Uterus (tissue), 2 donors: Measurements from ENCODE around the gene EGLN3.

Source experiments
- POLR2A ChIP-seq, 2 donors: fragments of 450-650 bp; IDR thresholded peaks; one replicate each; pipeline ENCODE4 v1.6.1; 2016; ENCODE audit warnings: antibody characterized with exemption in 2 of 2, mild to moderate bottlenecking in 1 of 2, moderate library complexity in 1 of 2
- TF ChIP-seq, protein P1 (sequence below), 4 experiments: fragments of 200-600 bp in 2 of 4; fragments of 450-650 bp in 2 of 4; sonication (generic) in 2 of 4; IDR thresholded peaks; one replicate each; pipeline ENCODE4 v1.5.1; 2016 to 2019; ENCODE audit warnings: antibody characterized with exemption in 4 of 4, mild to moderate bottlenecking in 2 of 4, moderate library complexity in 1 of 4

DNA sequence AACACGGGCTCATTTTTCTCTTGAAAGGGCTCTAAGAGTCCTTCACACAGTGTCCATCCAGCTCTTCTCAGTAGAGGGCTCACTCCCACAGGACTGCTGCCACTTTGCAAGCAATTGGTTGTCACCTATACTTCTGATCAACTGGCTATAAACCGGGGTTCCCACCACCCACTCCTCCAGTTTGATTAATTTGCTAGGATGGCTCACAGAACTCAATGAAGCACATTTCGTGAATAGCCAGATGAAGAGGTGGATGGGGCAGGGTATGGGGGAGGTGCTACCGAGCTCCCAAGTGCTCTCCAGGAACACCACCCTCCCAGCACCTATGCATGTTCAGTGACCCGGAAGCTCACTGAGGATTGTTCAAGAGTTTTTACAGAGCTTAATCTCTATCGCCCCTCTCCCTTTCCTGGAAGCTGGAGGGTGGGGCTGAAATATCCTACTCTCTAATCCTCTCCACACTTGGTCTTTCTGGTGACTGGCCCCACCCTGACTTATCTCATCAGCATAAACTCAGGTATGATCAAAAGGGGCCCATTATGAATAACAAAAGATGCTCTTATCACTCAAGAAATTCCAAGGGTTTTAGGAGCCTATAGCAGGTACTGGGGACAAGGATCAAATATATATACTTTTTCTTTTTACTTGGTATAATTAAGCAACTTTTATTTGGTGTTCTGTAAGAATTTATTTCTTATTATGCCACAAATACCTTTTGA lies 13.9 kb upstream of the EGLN3 start:
- no peak for TF ChIP-seq POLR2A (IDR thresholded peaks at IDR 0.05)
- TF ChIP-seq, protein P1, sequence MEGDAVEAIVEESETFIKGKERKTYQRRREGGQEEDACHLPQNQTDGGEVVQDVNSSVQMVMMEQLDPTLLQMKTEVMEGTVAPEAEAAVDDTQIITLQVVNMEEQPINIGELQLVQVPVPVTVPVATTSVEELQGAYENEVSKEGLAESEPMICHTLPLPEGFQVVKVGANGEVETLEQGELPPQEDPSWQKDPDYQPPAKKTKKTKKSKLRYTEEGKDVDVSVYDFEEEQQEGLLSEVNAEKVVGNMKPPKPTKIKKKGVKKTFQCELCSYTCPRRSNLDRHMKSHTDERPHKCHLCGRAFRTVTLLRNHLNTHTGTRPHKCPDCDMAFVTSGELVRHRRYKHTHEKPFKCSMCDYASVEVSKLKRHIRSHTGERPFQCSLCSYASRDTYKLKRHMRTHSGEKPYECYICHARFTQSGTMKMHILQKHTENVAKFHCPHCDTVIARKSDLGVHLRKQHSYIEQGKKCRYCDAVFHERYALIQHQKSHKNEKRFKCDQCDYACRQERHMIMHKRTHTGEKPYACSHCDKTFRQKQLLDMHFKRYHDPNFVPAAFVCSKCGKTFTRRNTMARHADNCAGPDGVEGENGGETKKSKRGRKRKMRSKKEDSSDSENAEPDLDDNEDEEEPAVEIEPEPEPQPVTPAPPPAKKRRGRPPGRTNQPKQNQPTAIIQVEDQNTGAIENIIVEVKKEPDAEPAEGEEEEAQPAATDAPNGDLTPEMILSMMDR (IDR thresholded peaks at IDR 0.05): no peak
